Measurements from ENCODE around the gene MTRFR.

MTRFR gene

GRCh38 chr12:123293178-123293760 lies 60.0 kb downstream of the MTRFR start:
- TF ChIP-seq SIN3A (IDR thresholded peaks at IDR 0.05; ENCODE audit: borderline replicate concordance, insufficient read depth, low read length): no peak

GRCh38 chr12:123305136-123305535 lies 71.9 kb downstream of the MTRFR start:
- TF ChIP-seq REST (IDR thresholded peaks at IDR 0.05; ENCODE audit: insufficient read depth in 1 of 2, low read depth in 2 of 2, low read length in 2 of 2) (no peak), TAF1 (IDR thresholded peaks at IDR 0.05; ENCODE audit: borderline replicate concordance, insufficient read depth, low read length) (no peak), FOXP2 (optimal IDR thresholded peaks at IDR 0.05; ENCODE audit: borderline replicate concordance, extremely low read depth, extremely low read length, insufficient read depth) (no peak), SIN3A (IDR thresholded peaks at IDR 0.05; ENCODE audit: borderline replicate concordance, insufficient read depth, low read length) (no peak), POLR2AphosphoS5 (IDR thresholded peaks at IDR 0.05; ENCODE audit: low read depth, low read length) (no peak)

- TF ChIP-seq FOXP2 (optimal IDR thresholded peaks at IDR 0.05; ENCODE audit: borderline replicate concordance, extremely low read depth, extremely low read length, insufficient read depth) (no peak), REST (IDR thresholded peaks at IDR 0.05; ENCODE audit: insufficient read depth in 1 of 2, low read depth in 2 of 2, low read length in 2 of 2) (no peak), POLR2AphosphoS5 (IDR thresholded peaks at IDR 0.05; ENCODE audit: low read depth, low read length) (no peak), TAF1 (IDR thresholded peaks at IDR 0.05; ENCODE audit: borderline replicate concordance, insufficient read depth, low read length) (no peak), SIN3A (IDR thresholded peaks at IDR 0.05; ENCODE audit: borderline replicate concordance, insufficient read depth, low read length) (no peak)
Measured at GRCh38 chr12:123306200-123306599, 73.0 kb downstream of the MTRFR start.

Measured in PFSK-1 (cell line).